Measurements from ENCODE around the gene CSN2. TPM values are rescaled to one million over a fixed set of nuclear protein-coding genes. Genes with fewer than 3 reads are reported as not detected.
"Not testable (repeated sequence)": the region's sequence is repeated elsewhere in the genome, so short reads cannot be mapped to it uniquely, and the experiment has no call there.

Gene CSN2
- total and polyA plus RNA-seq, 3 donors from 2014 or later, result not detected

GRCh38 chr4:69936566-69936965 lies 29.0 kb downstream of the CSN2 start:
- H3K27ac ChIP-seq, result no peak overlapping the region
- no peaks in the 10 kb centered on the region for H3K9me3 ChIP-seq
- H3K27me3 ChIP-seq, result no peaks in the 10 kb centered on the region
- intact Hi-C loops (cut with DNase I; ENCODE audit: low total_unique reads), result no loop called here
- TF ChIP-seq, protein P1, sequence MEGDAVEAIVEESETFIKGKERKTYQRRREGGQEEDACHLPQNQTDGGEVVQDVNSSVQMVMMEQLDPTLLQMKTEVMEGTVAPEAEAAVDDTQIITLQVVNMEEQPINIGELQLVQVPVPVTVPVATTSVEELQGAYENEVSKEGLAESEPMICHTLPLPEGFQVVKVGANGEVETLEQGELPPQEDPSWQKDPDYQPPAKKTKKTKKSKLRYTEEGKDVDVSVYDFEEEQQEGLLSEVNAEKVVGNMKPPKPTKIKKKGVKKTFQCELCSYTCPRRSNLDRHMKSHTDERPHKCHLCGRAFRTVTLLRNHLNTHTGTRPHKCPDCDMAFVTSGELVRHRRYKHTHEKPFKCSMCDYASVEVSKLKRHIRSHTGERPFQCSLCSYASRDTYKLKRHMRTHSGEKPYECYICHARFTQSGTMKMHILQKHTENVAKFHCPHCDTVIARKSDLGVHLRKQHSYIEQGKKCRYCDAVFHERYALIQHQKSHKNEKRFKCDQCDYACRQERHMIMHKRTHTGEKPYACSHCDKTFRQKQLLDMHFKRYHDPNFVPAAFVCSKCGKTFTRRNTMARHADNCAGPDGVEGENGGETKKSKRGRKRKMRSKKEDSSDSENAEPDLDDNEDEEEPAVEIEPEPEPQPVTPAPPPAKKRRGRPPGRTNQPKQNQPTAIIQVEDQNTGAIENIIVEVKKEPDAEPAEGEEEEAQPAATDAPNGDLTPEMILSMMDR (IDR thresholded peaks at IDR 0.05), result no peak
- TF ChIP-seq POLR2A (IDR thresholded peaks at IDR 0.05), result no peak
- no peak overlapping the region for H3K4me3 ChIP-seq
- no peaks in the 10 kb centered on the region for H3K36me3 ChIP-seq (ENCODE audit: low read depth, missing control alignments)
- DNase-seq, result no peak
- H3K4me1 ChIP-seq, result no peaks in the 10 kb centered on the region

DNA sequence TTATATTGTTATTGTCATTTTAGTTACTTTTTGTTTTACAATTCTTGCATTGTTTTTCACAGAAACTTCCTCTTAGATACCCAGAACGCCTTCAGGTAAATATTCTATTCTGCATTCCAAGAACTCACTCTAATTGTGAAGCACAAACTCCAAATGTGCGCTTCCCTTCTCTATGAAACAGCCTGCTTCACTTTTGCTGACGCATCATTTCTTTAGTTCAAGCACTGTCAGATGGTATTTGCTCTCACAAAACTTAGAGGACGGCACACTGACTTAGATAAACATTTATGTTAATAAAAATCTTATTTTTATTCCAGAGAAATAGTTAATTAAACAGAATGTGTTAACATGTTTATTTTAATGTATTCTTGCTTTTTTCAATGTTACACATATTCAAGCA lies 31.4 kb downstream of the CSN2 start:
- Histone ChIP-seq H3K36me3 (ENCODE audit: low read depth, missing control alignments) (no peaks in the 10 kb centered on the region), H3K4me3 (no peak overlapping the region), H3K9me3 (no peaks in the 10 kb centered on the region), H3K4me1 (no peaks in the 10 kb centered on the region), H3K27me3 (no peaks in the 10 kb centered on the region), H3K27ac (no peak overlapping the region)
- 82 to 84% methylated on average over 4 of the region's 4 CpGs for WGBS, 2 donors
- no peak for DNase-seq
- TF ChIP-seq POLR2A (IDR thresholded peaks at IDR 0.05), result no peak
- TF ChIP-seq, protein P1 (IDR thresholded peaks at IDR 0.05), result no peak
- intact Hi-C loops (cut with DNase I; ENCODE audit: low total_unique reads), result no loop called here

- H3K4me1 ChIP-seq, result no peaks in the 10 kb centered on the region
- TF ChIP-seq POLR2A (IDR thresholded peaks at IDR 0.05), result no peak
- TF ChIP-seq, protein P1 (IDR thresholded peaks at IDR 0.05), result no peak
- no peaks in the 10 kb centered on the region for H3K27me3 ChIP-seq
- 90% methylated on average over 3 of the region's 3 CpGs for WGBS, 2 donors
- no peak within 1 kb of the TSS for H3K4me3 ChIP-seq
- no peak within 1 kb of the TSS for H3K27ac ChIP-seq
- intact Hi-C loops (cut with DNase I; ENCODE audit: low total_unique reads), result no loop called here
- no peaks in the 10 kb centered on the region for H3K9me3 ChIP-seq
- H3K36me3 ChIP-seq (ENCODE audit: low read depth, missing control alignments), result no peaks in the 10 kb centered on the region
- DNase-seq, result no peak
Observed at GRCh38 chr4:69930768-69931167, 34.8 kb downstream of the CSN2 start, which contains the start of gene CSN1S1. Gene CSN1S1, plus strand, starts transcription at chr4:69931068. Its CDS starts 1,488 bp downstream, at chr4:69932556.

- peak overlapping the region; percentile 29 to 48 for H3K4me3 ChIP-seq
- H3K27me3 ChIP-seq; H3K9me3 ChIP-seq; H3K27ac ChIP-seq; H3K4me1 ChIP-seq; intact Hi-C loops (cut with DNase I; ENCODE audit: low total_unique reads); H3K36me3 ChIP-seq (ENCODE audit: low read depth, missing control alignments): not testable (repeated sequence)
- DNase-seq, result peak; percentile 16
- 51 to 76% methylated on average over 2 to 23 of the region's 33 CpGs for WGBS, 2 donors
Observed at GRCh38 chr4:69923782-69924410, 41.6 kb downstream of the CSN2 start.

- Histone ChIP-seq H3K4me3 (no peak overlapping the region), H3K27ac (no peak overlapping the region), H3K9me3 (no peaks in the 10 kb centered on the region), H3K4me1 (no peaks in the 10 kb centered on the region), H3K27me3 (no peaks in the 10 kb centered on the region), H3K36me3 (ENCODE audit: low read depth, missing control alignments) (no peaks in the 10 kb centered on the region)
- intact Hi-C loops (cut with DNase I; ENCODE audit: low total_unique reads), result no loop called here
- 55 to 58% methylated on average over 4 of the region's 4 CpGs for WGBS, 2 donors
- no peak for DNase-seq
- TF ChIP-seq, protein P1 (IDR thresholded peaks at IDR 0.05), result no peak
- no peak for TF ChIP-seq POLR2A (IDR thresholded peaks at IDR 0.05)
Observed at GRCh38 chr4:69920874-69921273, 44.7 kb downstream of the CSN2 start.
